HG03432 (cell line): ENCODE results near the gene SYT13.
"Not testable (repeated sequence)": the region's sequence is repeated elsewhere in the genome, so short reads cannot be mapped to it uniquely, and the experiment has no call there.

ENCODE experiments used
- ATAC-seq: cut with Tn5 transposase; IDR thresholded peaks from one replicate; pipeline ENCODE4 v1.9.1; 2021; ENCODE audit warnings: mild to moderate bottlenecking, moderate library complexity; ENCODE audit not compliant: unreplicated experiment

SYT13 gene

DNA sequence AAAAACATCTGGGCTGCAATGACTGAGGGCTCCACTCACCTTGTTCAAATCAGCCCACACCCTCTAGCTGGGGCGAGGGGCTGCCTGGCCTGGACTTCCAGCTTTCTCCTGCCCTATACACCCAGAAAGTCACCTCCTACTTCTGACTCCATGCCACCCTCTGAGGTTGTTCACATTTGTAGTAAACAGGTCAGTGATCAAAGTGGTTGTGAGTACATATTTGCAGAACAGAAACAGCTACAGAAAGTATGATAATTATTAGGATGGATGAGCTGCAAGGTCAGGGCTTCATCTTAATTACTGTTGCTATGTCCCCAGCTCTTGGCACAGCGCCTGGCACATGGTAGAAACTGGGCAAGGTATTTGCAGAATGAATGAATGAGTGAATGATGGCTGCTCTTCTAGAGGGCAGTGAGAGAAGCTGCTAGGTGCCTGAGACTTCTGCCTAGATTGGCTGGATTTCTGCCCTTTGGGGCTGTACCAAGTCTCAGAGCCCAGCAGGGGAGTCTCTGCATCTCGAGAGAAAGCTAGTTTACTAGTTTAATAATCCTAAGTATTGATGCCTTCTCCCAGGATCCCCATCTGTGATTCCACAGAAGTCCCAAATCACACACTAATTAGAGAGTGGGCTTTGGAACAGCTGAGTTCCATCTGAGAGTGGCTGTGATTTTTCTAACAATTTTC, 36.0 kb downstream of the SYT13 start:
- peak; percentile 49 for ATAC-seq

GRCh38 chr11:45249372-45249771, 36.8 kb downstream of the SYT13 start:
- not testable (repeated sequence) for ATAC-seq

GRCh38 chr11:45248501-45249011, 37.6 kb downstream of the SYT13 start:
- ATAC-seq = no peak

DNA sequence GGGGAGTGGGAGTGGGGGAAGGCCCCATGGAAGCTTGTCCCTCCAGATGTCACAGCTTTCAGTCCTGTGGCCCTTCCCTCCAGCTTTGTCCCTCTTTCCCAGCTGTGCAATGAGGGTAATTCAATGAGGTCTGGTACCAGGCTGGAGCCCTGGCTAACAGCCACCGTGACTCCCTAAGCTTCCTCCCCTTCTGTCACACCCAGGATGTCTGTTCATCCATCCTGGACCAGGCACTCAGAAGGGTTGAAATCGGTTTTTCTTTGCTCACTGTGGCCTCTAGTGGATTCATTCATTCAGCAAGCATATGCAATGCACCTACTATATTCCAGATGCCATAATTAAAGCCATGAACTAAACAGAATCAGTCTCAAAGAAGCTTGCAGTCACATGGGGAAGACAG, 38.7 kb downstream of the SYT13 start:
- ATAC-seq = no peak

GRCh38 chr11:45246241-45246640, 39.9 kb downstream of the SYT13 start:
- ATAC-seq = no peak

DNA sequence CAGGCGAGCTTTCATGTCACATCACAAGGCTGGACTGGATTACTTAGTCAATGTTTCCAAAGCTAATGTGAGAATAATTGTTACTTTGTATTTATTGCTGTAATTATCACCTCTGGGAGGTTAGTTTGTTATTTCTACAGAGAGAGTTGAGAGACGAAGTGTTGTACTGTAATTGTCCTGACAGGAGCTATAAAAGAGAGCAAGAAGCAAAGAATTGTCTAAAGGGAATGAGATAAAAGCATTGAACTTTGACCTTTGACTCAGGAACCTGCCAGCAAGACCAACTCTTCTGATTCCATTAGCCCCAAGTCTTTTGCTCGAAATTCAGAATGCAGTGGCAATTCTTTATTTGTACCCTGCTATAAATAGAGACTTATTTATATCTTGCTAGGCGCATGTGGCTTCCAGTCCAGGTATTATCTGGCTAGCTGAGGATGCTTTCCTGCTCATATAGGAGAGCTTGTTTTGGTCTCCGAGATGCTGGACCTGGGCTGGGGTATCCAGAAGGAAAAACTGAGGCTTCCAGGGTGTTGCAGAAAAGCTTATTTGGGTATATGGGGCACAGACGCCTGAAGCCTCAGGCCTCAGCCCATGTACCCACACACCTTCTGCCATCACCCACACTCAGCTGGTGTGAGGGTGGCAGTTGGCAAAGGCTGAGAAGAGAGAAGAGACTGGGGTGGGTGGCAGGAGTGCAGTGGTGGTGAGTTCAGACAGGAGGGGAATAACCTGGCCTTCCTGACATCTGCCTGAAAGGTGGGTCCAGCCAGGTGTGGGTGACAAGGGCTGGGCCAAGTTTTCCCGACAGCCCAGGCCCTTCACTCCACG, 40.7 kb downstream of the SYT13 start:
- no peak for ATAC-seq

DNA sequence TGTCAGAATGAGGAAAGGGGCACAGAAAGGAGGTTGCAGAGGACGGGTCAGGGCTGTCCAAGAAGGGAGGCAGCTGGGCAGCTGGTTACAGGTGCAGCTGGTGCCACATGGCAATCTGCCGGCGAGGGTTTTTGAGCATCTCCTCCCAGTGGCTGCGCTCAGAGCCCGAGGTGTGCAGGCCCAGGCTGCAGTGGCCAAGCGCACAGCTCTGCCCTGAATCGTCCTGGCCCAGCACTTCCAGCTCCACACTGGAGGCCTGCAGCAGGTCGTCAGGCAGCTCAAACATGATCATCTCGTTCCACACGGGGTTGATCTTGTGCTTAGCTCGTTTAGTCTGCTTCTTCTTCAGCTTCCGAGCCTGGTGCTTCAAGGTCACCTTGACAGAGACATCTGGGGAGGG, 42.2 kb downstream of the SYT13 start:
- ATAC-seq = no peak

- no peak for ATAC-seq
These were observed 46.4 kb downstream of the SYT13 start for GRCh38 chr11:45239733-45240132.

GRCh38 chr11:45238724-45239123, 47.4 kb downstream of the SYT13 start:
- ATAC-seq = no peak

DNA sequence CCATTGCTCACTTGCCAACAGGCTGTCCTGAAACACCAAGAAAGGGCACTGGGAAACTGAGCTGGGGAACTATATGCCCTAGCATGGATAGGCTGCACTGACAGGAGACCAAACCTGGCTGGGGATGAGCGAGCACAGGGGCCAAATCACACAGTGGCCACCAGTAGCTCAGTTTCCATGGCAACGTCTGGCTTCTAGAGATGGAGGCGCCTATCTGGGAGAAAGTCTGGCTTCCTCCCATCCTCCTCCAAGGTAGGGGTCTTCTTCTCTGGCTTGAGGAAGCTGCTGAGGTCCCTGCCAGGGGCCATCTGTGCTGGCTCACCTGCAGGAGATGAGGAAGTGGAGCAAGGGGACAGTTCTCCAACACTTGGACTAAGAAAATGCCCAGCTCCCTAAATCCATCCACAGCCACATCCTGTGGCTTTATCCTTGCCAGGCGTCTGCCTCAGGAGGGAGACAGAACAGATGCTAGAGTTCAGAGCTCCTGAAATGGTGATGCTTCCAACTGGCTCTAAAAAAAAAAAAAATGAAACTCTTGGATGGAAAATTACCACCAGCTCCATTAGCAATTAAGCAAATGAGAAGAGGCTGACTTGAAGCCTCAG, 48.3 kb downstream of the SYT13 start:
- no peak for ATAC-seq

DNA sequence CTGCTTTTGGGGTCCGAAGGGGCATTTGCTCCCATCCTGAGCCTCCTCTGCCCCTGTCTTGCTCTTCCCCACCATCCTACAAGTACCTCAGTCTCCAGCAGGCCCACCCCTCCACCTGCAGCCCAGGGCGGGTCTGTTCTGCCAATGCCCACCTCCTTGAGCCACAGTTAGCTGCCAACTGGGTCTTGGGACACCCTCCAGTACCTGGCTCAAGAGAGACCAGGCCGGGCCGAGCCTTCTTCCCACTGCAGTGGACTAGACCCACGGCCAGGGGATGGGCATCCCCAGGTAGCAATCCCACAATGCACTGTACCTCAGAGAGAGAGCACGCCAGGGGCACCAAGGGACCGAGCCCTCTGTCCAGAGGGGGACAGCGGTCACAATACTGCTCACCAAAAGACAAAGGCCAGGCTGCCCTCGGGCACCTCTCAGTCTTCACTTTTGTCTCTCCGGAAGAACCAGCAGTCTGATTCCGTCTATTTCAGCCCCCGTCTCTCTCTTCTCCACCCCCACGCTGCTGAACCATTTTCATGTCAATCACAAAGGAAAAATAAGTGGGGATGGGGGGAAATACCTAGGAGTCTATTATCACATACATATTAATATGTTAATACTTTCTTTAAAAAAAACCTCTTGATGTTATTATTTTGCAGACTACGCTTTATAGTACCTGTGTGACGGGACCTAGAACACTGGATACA, 51.7 kb downstream of the SYT13 start:
- no peak for ATAC-seq

DNA sequence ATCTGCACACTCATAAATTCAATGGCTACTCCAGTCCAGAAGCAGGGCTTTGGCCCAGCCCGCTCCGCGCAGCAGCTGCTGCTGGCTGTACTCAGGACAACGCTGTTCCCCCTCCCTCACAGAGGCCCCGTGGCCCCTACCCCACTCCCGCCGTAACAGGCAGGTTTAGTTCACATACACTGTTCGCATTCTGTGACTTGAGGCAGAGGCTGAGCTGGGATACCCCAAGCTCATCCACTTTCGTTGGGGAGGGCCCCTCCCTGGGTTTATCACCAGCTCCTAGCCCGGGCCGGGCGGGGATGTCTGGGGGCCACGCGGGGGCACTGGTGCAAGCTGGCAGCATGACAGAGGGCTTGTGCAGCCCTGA, 52.4 kb downstream of the SYT13 start:
- ATAC-seq = peak; percentile 12

GRCh38 chr11:45233121-45233803, 52.9 kb downstream of the SYT13 start:
- ATAC-seq = peak; percentile 72

- no peak for ATAC-seq
These were observed 53.6 kb downstream of the SYT13 start for GRCh38 chr11:45232341-45233080.

DNA sequence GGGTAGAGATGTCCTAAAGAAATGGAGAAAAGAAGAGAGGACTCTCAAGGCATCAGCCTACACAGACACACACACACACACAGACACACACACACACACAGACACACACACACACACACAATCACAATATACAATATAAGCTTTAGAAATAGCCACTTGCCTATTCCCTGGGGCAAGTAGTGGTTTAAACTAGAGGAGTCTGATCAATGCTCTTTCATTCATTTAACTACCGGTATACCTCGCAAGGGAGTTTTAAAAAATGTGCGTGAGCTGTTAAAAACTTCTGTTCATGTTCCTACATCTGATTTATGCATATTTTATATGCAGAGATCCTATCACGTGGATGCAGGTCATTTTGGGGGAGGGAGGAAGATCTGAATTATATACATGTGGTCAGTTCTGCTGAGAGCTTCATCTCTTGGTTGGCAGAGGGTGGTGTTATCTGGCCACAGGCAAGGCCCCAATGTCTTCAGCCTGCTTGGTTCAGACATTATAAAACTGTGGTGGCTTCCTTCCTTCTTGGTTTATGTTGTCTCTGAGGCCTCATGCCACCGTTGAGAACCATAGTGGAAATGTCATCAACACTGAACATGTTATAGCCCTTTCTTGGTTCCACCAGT, 56.6 kb downstream of the SYT13 start:
- no peak for ATAC-seq

DNA sequence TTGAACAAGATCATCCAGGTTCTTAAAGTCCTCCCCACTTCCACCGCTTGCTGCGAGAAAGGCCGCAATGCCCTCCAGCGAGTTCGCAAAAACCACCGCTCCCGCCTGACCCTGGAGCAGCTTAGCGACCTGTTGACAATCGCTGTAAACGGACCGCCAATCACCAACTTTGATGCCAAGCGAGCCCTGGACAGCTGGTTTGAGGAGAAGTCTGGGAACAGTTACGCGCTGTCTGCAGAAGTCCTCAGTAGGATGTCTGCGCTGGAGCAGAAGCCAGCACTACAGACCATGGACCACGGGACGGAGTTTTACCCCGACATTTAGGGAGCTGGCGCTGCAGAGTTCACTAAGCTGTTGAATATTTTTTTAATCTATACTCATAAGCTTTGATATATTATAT, 58.3 kb downstream of the SYT13 start:
- ATAC-seq = no peak

DNA sequence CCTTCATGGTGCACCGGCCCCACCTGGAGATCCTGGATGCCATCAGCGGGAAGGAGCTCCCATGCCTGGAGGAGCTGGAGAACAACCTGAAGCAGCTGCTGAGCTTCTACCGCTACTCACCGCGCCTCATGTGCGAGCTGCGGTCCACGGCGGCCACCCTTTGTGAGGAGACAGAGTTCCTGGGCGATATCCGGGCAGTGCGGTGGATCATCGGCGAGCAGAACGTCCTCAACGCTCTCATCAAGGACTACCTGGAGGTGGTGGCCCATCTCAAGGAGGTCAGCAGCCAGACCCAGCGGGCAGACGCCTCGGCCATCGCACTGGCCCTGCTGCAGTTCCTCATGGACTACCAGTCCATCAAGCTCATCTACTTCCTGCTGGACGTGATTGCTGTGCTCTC, 59.2 kb downstream of the SYT13 start:
- ATAC-seq = no peak

- ATAC-seq = no peak
These were observed 59.9 kb downstream of the SYT13 start for GRCh38 chr11:45225961-45226871.
